GM19455 (cell line): Measurements from ENCODE around the gene TBX4.
"Not testable (repeated sequence)": the region's sequence is repeated elsewhere in the genome, so short reads cannot be mapped to it uniquely, and the experiment has no call there.

Experiments
- ATAC-seq: cut with Tn5 transposase; IDR thresholded peaks from one replicate; pipeline ENCODE4 v1.9.1; 2021; ENCODE audit not compliant: unreplicated experiment

Gene TBX4

DNA sequence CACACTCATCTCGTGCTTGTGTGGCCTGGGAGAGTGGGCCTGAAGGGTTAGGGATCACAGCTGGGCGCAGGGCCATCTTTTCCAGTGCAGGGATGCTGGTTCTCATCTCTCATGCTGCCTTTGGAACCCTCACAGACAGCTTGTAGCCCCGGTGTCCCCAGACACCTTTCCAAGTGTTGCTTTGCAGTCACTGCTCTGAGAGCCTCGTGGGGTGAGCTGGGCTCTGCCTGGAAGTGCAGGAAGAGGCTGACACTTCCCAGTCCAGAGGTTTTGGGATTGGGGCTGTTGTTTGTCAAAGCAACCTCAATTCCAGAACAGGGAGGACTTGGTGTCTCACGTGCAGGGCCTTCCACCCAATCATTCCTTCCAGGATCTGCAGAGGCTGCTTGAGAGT, 28.2 kb downstream of the TBX4 start:
- no peak for ATAC-seq

DNA sequence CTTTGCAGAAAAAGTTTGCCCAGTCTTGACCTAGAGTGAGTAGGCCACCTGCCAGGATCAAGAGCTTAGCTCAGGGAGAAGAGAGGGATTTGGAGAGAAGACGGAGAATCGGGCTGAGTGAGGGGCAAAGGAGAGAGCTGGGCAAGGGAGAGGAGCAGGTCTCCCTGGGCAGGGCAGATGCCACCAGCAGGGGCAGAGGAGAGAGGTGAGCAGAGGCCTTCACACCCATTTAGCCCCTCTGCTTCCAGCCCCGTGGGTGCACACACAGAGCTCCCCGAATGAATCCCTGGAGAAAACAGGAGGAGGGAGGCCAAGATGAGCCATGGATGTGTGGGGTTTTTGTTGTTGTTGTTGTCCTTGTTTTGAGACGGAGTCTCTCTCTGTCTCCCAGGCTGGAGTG, 29.2 kb downstream of the TBX4 start:
- no peak for ATAC-seq

DNA sequence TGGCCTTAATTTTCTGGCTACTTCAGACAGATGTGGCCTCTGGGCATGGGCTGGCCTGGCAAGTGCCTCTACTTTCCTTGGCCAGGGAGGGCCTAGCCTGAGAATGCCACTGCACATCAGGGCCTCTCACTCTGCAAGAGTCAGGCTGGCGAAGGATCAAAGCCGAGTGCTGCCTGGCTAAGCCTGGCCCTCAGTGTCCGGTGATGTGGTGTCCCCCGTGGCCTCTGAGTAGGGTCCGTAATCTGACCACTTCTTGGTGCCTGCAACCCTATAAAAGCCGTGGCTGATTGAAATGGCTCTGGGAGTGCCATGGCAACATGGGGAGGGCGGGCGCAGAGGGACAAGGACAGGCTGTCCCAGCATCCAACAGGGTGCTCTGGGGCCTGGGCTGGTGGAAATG, 30.2 kb downstream of the TBX4 start:
- no peak for ATAC-seq

DNA sequence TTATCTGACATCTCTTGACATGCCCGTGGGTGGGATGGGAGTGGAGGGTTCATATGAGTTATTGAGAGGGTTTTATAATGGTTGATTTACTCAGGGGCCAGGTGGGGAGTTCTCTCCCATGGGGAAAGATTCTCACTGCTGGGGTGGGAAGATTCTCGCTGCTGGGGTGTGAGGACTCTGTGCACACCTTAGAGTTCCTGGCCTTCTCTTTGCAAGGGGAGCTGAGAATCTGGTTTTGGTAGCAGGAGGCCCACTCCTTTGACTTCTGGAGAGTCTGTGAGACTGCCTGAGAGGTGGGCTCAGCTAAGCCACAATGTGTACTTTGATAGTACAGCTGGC, 31.5 kb downstream of the TBX4 start:
- no peak for ATAC-seq

DNA sequence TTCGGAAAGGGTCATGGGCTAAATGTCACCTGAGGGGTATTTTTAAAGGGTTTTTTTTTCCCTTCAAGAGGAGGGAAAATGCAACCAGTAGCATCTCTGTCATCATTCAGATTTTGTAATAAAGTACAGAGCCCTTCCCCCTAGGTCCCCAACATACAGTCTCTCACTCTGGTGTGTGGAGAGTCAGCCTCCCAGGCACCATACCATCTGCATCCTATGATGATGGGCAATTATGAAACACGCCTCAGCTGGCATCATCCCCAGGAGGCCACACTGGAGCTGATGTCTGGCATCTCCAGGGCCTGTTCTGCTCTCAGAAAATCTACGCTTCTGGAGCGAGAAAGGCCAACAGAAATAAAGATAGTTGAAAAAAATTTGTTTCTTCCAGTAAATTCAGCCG, 32.0 kb downstream of the TBX4 start:
- no peak for ATAC-seq

DNA sequence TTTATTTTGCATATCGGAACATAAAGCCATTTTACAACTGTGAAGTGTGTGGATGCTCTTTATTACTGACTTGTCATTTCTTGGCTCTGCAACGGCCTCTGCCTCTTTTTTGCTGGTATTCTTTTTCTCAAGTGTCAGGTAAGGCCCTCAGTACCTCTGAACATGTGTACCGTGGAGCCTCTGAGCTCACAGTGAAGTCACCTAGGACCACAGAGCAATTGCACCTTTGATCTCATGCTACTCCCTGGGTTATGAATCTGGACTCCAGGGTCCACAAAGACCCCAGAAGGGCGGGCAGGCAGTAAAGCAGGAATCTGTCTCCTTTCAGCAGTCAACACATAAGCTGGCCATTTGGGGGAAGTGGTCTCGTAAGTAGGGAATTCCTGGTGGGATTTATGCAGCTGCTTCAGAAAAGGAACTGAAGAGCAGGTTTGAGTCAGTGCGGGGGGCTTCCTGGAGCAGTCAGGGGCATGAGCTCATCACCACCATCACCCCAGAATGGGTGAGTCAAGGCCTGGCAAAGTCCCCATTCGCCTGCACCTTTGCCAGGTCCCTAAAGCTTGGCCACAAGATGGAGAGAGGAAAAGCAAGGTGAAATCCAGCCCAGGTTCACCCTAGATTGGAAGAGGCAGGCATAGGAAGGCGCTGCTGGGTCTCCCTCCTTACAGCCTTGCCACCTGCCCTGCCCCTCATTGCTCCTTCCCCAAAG, 33.0 kb downstream of the TBX4 start:
- no peak for ATAC-seq

DNA sequence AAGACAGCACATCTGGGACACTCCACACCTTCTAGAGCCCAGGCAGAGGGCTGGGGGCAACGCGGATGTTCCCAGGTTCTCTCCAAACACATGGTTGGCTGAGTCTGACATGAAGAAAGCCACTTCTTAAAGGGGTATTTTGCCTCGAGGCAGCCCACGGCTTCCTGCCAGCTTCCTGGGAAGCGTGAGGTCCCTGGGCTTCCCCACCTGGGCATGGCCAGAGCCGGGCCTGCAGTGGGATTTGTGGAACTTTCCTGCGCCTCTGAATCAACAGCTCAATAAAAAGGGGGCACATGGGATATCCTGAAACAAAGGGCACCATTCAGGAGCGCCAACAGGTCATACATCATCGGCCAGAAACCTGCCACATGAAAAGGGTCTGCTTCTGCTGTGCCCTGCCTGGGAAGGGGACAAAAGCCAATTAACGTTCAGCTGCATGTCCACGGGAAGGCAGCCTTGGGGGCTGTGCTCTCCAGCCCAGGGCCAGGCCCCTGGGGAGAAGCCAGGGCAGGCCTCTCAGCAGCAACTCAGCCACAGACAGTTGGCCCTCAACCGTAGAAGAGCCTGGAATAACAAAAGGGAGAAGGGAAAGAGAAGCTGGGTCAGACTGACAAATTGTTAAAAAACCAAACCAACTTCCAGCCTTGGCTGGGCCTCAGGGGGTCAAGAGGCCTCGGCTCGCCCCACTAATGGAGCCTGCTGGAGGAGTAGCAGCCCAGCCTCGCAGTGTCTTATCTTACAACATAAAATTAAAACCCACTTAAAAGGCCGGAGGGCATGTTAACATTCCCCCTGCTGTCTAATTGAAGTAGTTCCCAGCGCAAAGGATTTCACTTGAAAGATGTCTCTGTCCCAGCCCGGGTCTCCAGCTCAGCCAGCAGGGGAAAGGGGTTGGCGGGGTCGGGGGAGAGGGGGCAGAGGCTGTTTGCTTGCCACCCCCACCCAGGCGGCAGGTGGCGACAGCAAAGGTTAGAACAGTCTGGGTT, 34.2 kb downstream of the TBX4 start:
- ATAC-seq, result no peak

DNA sequence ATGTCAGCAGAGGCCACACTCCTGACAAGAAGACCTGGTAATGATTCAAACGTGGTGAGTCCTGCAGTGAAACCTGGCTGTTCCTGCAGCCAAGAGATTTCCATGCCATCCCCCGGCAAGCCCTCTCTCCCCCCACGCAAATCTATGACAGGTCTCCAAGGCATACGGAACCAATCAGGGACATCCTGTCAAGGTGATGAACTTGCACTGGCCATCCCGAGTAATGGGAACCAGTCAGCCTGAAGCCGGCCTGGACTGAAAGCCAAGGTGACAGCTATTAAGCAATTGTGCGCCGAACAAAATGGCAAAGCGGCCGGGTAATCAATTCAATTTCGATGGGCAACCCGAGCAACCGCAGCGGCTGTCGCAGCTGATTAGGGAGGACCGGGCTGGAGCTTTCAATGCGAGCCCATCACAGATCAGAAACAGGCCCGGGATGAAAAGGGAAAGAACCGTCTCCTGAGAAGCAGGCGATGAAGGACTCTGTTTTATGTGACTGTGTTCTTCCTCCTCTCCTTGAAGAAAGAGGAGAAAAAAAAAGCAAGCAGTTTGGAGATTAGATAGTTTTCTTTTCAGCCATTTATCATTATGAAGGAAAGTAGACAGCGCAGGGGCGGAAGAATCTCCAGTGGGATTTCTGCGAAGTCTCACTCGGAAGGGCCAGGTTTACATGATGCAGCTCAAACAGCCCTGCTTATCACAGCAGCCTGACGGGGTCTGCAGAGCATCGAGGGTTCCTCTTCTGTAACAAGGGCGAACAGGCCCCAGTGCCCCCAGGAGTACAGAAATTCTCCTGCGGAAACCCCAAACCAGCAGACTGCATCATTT, 35.2 kb downstream of the TBX4 start:
- no peak for ATAC-seq

DNA sequence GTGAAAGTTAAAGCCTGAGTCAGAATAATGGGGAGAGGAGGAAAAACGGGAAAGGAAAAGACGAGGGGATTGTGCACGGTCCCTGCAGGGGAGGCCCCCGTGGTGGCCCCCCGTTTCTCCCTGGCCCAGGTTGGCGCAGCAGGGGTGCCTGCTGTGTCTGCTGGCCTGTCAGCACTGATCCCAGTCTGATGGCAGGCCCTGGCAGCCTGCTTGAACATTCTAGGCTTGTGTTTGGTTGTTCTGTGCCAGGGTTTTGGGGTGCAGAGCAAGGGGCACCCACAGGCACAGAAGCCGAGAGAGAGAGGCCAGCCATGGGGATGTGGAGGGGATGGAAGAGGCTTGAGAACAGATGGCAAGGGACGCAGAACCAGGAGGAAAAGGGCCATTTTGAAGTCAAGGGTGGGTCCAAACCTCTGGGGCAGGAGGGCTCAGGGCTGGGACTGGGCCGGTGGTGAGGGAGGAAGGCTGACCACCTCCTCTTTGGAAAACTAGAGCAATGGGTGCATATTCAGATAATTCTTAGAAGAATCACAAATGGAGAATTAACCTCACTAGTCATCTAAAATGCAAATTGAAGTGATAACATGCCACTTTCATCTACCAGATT, 35.9 kb downstream of the TBX4 start:
- ATAC-seq, result no peak

DNA sequence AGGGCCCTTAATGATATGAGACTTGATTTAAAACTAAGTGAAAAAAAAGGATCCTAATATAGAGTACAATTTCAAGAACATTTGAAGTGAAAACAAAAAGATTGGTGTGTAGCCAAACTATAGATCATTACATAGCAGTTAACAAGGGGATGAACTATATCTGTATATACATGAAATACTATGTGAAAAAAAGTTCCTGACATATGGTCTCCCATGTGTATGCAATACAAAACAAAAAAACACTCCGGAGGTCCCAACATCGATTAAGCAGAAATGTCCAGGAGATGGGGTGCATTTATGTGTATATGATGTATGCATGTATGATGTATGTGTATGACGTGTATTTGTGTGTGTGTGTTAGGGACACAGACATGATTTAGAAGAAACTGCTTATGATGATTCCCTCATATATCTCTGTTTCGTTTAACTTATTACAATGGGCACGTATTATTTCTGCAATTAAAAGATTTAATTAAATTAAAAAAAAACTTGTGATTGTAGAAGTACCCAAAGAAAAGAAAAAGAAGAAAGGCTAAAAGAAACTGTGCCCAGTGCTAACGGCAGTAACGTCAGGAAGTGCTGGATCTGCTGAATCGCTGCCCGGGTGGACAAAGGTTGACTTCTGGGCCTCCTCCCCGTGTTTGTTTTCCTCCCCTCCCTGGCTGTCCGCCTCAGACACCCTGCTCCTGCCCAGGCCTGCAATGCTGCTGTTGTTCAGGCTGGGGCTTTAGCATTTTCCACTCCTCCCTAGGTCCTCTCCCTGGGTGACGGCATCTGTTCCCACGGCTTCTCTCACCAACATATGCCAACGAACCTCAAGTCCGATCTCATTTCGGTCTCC, 36.9 kb downstream of the TBX4 start:
- no peak for ATAC-seq

DNA sequence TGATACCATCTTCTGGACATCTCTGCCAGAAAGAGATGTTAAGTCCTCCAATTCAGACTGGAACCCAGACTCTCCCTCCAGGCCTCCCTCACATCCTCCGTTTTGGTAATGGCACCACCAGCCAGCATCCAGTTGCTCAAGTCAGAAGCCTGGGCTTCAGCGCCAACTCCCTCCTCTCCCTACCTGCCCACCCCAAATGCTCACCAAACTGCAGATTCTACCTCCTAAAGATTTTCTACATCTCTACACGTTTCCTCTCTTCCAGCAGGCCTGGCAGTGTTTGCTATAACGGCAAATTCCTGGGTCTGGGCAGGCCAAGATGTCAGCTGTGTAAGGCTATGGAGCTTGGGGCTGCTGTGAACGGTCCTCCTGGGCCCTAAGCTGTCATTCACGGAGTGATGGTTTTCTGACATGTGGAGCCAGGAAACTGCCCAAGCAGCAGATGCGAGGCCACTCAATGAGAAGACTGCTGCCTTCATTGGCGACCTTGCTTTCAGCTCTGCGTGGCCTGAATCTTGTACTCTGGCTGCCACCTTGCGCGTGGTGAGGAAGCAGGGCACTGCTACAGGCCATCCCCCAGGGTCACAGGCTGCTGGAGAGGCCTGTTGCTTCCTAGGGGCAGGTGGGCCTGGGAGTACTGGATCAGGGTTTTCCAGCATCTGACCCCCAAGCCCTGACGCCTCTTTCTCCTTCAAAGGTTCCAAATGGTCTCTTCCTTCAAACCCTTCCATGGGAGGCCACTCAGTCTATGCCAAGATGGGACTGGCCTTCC, 37.7 kb downstream of the TBX4 start:
- ATAC-seq, result no peak

DNA sequence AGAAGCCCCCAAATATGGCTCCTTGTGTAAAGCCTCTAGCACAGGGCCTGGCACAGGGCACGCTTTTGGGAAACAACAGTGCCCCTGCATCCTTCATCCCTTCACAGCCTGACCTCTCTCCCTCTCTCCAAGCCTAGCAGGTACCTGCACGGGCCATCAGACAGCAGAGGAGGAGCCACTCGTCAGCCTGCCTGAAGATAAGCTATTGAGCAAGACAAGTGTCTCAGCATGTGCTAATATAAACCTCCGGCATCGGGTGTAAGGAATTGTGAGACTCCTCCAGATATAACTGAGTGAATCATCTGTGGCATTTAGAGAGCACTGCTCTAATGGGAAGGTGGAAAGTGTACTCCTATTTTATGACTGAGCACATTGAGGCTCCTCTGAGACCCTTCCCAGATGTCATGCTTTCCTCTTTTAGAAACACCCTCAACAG, 38.3 kb downstream of the TBX4 start:
- ATAC-seq, result no peak

DNA sequence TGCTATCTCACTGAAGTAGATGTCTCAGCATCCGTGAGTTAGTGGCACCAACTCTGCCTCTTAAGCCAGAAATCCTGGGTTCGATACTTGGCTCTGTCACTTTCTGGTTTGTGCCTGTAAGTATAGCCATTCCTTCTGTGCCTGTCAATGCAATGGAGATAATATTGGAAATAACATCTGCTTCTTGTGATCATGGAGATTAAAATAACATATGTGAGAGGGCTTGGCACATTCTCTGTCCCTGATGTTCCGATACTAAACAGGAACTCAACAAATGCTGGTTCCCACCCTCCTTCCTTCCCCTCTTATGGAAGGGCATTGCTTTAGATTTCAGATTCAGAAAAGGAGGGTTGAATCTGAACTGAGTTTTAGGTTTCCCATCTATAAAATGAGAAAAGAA, 39.8 kb downstream of the TBX4 start:
- no peak for ATAC-seq

DNA sequence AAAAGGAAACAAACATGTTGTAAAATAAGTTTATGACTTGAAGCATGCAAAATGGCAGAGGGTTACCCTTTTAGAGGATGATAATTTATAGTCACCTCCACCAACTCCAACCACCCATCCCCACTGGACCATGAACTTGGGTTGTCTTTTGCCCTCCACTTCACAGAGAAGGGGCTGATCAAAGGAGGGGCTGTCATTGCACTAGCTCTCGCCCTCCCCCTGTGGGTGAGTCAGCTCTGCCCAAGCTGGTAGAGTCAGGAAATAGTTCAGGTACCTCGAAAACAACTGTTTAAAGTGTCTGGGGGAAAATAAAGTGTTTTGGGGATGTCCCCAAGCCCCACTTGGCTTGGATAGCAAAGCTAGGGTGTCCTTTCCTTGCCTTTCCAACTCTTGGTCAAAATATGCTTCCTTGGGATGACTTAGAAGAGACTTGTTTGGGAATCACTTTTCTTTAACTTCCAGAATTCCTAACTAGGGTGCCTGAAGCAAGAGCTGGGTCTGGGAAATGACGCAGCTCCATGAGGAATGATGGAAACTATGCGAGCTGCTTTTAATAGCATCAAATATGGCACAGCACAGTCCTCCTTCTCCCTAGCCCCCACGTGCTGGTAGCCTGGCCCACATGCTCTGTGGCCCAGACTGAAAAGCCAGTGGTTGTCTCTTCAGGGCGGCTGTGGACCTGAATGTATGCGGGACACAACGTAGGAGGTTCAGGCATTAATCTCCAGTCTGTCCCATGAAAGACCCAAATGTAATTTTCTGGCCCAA, 40.7 kb downstream of the TBX4 start:
- ATAC-seq, result no peak

DNA sequence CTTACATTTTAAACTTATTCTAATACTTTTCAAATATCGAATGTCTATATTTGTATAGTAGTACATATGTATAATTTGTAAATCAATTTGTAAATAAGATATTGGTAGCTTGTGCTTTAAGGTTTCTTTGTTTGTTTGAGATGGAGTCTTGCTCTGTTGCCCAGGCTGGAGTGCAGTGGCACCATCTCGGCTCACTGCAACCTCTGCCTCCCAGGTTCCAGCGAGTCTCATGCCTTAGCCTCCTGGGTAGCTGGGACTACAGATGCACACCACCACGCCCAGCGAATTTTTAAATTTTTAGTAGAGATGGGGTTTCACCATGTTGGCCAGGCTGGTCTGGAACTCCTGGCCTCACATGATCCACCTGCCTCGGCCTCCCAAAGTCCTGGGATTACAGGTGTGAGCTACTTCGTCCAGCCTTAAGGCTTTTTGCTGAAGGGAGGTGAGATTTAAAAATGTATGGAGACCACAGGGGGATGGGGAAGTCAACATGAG, 41.7 kb downstream of the TBX4 start:
- not testable (repeated sequence) for ATAC-seq

DNA sequence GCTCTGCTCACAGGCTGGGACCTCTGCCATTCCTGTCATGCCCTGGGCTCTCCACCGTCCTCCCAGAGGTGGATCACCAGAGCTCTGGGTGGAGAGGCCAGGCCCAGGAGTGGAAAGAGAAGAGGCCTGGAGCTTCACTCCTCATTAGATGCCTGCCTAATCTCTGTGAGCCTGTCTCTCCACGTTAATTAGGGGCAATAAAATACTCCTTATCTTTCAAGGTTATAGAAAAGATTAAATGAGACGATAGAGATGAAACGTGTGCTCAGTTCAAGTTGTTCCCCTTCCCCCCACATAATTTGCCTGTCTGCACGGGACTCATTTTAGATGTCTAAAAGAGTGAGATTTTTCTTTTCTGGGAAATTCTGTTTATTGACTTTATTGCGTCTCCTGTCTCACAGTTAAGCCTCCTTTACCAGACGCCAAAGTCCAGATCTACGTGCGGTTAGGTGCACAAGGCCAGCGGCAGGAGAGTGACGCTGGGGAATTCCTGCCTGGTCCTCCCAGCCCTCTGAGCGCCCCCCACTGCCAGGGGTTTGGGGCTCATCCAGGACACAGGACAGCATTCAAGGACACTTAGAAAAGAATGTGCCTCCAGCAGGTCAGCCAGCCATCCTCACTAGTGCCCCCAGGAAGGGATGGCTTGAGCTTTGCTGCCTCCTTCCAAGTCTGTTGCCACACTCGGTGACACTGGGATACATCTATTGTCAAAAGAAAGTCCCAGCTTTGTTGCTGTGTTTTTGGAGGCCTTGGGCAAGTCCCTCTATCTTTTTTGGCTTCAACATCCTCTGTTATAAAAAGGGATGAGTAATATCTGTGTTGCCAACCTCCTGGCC, 42.3 kb downstream of the TBX4 start:
- ATAC-seq, result no peak

DNA sequence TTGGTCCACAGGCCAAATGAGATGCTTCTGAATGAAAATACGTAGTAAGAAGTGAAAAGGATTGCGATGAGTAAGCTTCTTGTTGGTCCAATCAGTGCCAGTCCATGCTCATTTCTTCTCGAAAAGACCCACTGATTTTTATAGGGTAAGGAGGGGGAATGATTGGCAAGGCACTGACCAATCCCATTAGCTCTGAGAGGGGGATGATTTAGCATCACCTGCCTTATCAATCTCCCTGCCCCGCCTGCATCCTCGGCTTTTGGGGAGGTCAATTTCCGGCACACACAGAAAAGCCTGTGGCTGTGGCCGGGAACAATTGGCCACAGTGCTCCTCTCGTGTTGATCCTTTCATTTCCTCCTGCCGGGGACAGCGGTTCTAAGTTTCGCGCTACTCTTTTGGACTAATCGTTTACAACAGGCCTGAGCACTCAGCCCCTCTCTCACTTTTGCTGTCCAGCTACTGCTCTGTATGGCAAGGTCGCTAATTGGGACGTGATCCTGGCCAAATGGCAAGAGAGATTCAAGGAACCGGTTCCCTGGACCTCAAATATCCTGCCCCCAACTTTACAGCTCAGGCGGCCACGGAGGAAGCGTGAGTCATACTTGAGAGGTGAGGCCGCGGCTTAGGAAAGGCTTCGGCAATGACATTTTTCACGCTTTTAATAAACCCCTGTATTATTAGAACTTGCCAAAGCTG, 43.1 kb downstream of the TBX4 start:
- ATAC-seq, result no peak
